H1 (cell line): ENCODE measurements around the gene ADAM12. TPM values are rescaled to one million over a fixed set of nuclear protein-coding genes. Genes with fewer than 3 reads are reported as not detected.

Experiments
- CTCF ChIA-PET: fragments of 300-600 bp; sonication (Branson Sonifier 250); formaldehyde crosslinking; loops from one replicate; lab custom pipeline; 2021; ENCODE audit not compliant: partially characterized antibody; lab: Charles Lee
- POLR2A ChIA-PET: fragments of 300-600 bp; sonication (Branson Sonifier 250); formaldehyde crosslinking; loops from one replicate; lab custom pipeline; 2021; ENCODE audit warnings: inconsistent platforms; ENCODE audit not compliant: partially characterized antibody; lab: Charles Lee
- DNase-seq, 2 experiments: peaks; one replicate each; pipeline versions ENCODE4 v3.0.0 to v3.0.0-alpha.2; 2010 to 2022; ENCODE audit warnings: low spot score in 2 of 2, low read depth in 1 of 2, mixed read lengths in 1 of 2
- FAIRE-seq: peaks from 2 replicates; lab custom pipeline; 2011; peaks lifted over from hg19 to GRCh38; lab: Jason Lieb, UNC
- H2AFZ ChIP-seq: 2 replicates; pipeline ENCODE4 v1.8.1; 2012; ENCODE audit warnings: low read length, inconsistent platforms
- H2AK5ac ChIP-seq: 2 replicates; pipeline ENCODE4 v1.6.1; 2013; ENCODE audit warnings: low read depth, low read length
- H2BK120ac ChIP-seq: replicated peaks from 2 replicates; pipeline ENCODE3; 2013; ENCODE audit warnings: low read depth, low read length, inconsistent platforms
- H2BK12ac ChIP-seq: 2 replicates; pipeline ENCODE4 v1.6.1; 2013; ENCODE audit warnings: low read depth, low read length
- H2BK15ac ChIP-seq: 2 replicates; pipeline ENCODE4 v1.6.1; 2013; ENCODE audit warnings: low read length
- H2BK20ac ChIP-seq: 2 replicates; pipeline ENCODE4 v1.6.1; 2013; ENCODE audit warnings: low read length
- H2BK5ac ChIP-seq: 2 replicates; pipeline ENCODE4 v1.6.1; 2013; ENCODE audit warnings: low read depth, low read length
- H3K14ac ChIP-seq: 2 replicates; pipeline ENCODE4 v1.6.1; 2013; ENCODE audit warnings: inconsistent platforms; ENCODE audit not compliant: insufficient read length
- H3K18ac ChIP-seq: 2 replicates; pipeline ENCODE4 v1.6.1; 2013; ENCODE audit warnings: low read length; ENCODE audit errors: extremely low read depth
- H3K23ac ChIP-seq: 2 replicates; pipeline ENCODE4 v1.6.1; 2013; ENCODE audit warnings: inconsistent platforms; ENCODE audit not compliant: insufficient read length
- H3K23me2 ChIP-seq: 2 replicates; pipeline ENCODE4 v1.6.1; 2013; ENCODE audit warnings: low read depth, low read length
- H3K27ac ChIP-seq: 2 replicates; pipeline ENCODE4 v1.6.1; 2011; ENCODE audit warnings: low read depth, low read length, inconsistent platforms
- H3K27me3 ChIP-seq, 4 experiments: replicated peaks in 1 of 4; 1 replicate in 1 of 4; 2 replicates in 3 of 4; pipeline versions ENCODE4 v1.6.1 to v1.8.1; 2011 to 2013; ENCODE audit warnings: low read length in 3 of 4, mild to moderate bottlenecking in 3 of 4, inconsistent platforms in 2 of 4, mixed read lengths in 2 of 4, moderate library complexity in 1 of 4; ENCODE audit not compliant: control insufficient read depth in 3 of 4, insufficient read depth in 3 of 4; ENCODE audit errors: extremely low read depth in 1 of 4
- H3K36me3 ChIP-seq, 4 experiments: 2 replicates each; pipeline versions ENCODE4 v1.6.1 to v1.8.1; 2011 to 2013; ENCODE audit warnings: mild to moderate bottlenecking in 4 of 4, low read length in 3 of 4, moderate library complexity in 2 of 4, control low read depth in 1 of 4, inconsistent platforms in 1 of 4; ENCODE audit not compliant: insufficient read depth in 4 of 4, control insufficient read depth in 2 of 4
- H3K4ac ChIP-seq: replicated peaks from 2 replicates; pipeline ENCODE3; 2013; ENCODE audit warnings: low read length, low read depth, mixed read lengths, inconsistent platforms; ENCODE audit not compliant: insufficient read length
- H3K4me1 ChIP-seq, 4 experiments: replicated peaks in 1 of 4; 1 replicate in 1 of 4; 2 replicates in 3 of 4; pipeline versions ENCODE4 v1.6.1 to v1.8.1; 2011 to 2013; ENCODE audit warnings: low read length in 3 of 4, inconsistent platforms in 2 of 4, mixed read lengths in 1 of 4; ENCODE audit not compliant: insufficient read depth in 4 of 4, control insufficient read depth in 3 of 4
- H3K4me2 ChIP-seq, 2 experiments: 2 replicates each; pipeline versions ENCODE4 v1.6.1 to v1.8.1; 2011 to 2013; ENCODE audit warnings: low read depth in 2 of 2, low read length in 2 of 2, control low read depth in 1 of 2, inconsistent platforms in 1 of 2, mild to moderate bottlenecking in 1 of 2; ENCODE audit not compliant: insufficient read depth in 1 of 2
- H3K4me3 ChIP-seq, 4 experiments: fragments of 200-600, 300-600 bp in 1 of 4; sonication (generic), shearing (Covaris generic), sonication (Bioruptor Twin) in 1 of 4; 2 replicates each; pipeline versions ENCODE4 v1.5.1 to v1.8.1; 2011 to 2016; ENCODE audit warnings: low read length in 4 of 4, low read depth in 3 of 4, control low read depth in 2 of 4, inconsistent platforms in 2 of 4, mild to moderate bottlenecking in 2 of 4, mixed read lengths in 1 of 4, moderate library complexity in 1 of 4; ENCODE audit not compliant: insufficient read depth in 2 of 4; ENCODE audit errors: extremely low read depth in 1 of 4
- H3K56ac ChIP-seq: replicated peaks from 2 replicates; pipeline ENCODE3; 2013; ENCODE audit warnings: low read depth, mild to moderate bottlenecking, mixed read lengths, low read length, inconsistent platforms; ENCODE audit not compliant: insufficient read length
- H3K79me1 ChIP-seq: 2 replicates; pipeline ENCODE4 v1.6.1; 2013; ENCODE audit warnings: low read depth, low read length, control low read depth
- H3K79me2 ChIP-seq, 2 experiments: 2 replicates each; pipeline versions ENCODE4 v1.6.1 to v1.8.1; 2012 to 2013; ENCODE audit warnings: low read length in 2 of 2, mild to moderate bottlenecking in 2 of 2, inconsistent platforms in 1 of 2; ENCODE audit not compliant: insufficient read depth in 2 of 2, control insufficient read depth in 1 of 2
- H3K9ac ChIP-seq, 4 experiments: replicated peaks in 1 of 4; 1 replicate in 1 of 4; 2 replicates in 3 of 4; pipeline versions ENCODE4 v1.6.1 to v1.8.1; 2011 to 2013; ENCODE audit warnings: low read depth in 3 of 4, low read length in 3 of 4, control low read depth in 2 of 4, mild to moderate bottlenecking in 2 of 4, moderate library complexity in 2 of 4, inconsistent platforms in 1 of 4; ENCODE audit errors: extremely low read depth in 1 of 4
- H3K9me3 ChIP-seq, 2 experiments: 2 replicates each; pipeline versions ENCODE4 v1.6.1 to v1.8.1; 2012 to 2013; ENCODE audit warnings: mild to moderate bottlenecking in 2 of 2, moderate library complexity in 2 of 2, control low read depth in 1 of 2, inconsistent platforms in 1 of 2, low read depth in 1 of 2, low read length in 1 of 2, mixed read lengths in 1 of 2; ENCODE audit not compliant: insufficient read depth in 2 of 2
- H4K20me1 ChIP-seq, 2 experiments: replicated peaks in 1 of 2; 2 replicates each; pipeline versions ENCODE3 to v1.8.1; 2011 to 2013; ENCODE audit warnings: inconsistent platforms in 2 of 2, low read length in 2 of 2, mild to moderate bottlenecking in 1 of 2; ENCODE audit not compliant: insufficient read depth in 2 of 2, control insufficient read depth in 1 of 2
- H4K5ac ChIP-seq: 2 replicates; pipeline ENCODE4 v1.6.1; 2013; ENCODE audit warnings: low read length, low read depth, mixed read lengths, inconsistent platforms; ENCODE audit not compliant: insufficient read length
- H4K8ac ChIP-seq: 2 replicates; pipeline ENCODE4 v1.8.0; 2013; ENCODE audit warnings: mild to moderate bottlenecking, moderate library complexity, low read length, inconsistent platforms; ENCODE audit not compliant: insufficient read depth; ENCODE audit errors: extremely low read depth
- H4K91ac ChIP-seq: replicated peaks from 2 replicates; pipeline ENCODE3; 2013; ENCODE audit warnings: low read length, mixed read lengths, inconsistent platforms; ENCODE audit not compliant: insufficient read length
- RAD21 ChIP-seq, 2 experiments: IDR thresholded peaks in 1 of 2; conservative IDR thresholded peaks in 1 of 2; 2 replicates each; pipeline ENCODE4 v1.6.1; 2011; ENCODE audit warnings: low read depth in 2 of 2, low read length in 2 of 2, improper control_type of control experiment in 1 of 2, inconsistent platforms in 1 of 2, mild to moderate bottlenecking in 1 of 2, moderate library complexity in 1 of 2
- RNF2 ChIP-seq: fragments of 200-900, 300-1000 bp; sonication (generic); IDR thresholded peaks from 2 replicates; pipeline ENCODE4 v1.7.1; 2016; ENCODE audit warnings: borderline replicate concordance, low read depth, mild to moderate bottlenecking, antibody characterized with exemption, low read length; ENCODE audit not compliant: poor library complexity, severe bottlenecking; ENCODE audit errors: missing control alignments
- YY1 ChIP-seq: IDR thresholded peaks from 2 replicates; pipeline ENCODE4 v1.6.1; 2011; ENCODE audit warnings: low read depth, mild to moderate bottlenecking, low read length
- WGBS, 2 experiments: shearing (Covaris generic) in 1 of 2; methylation state at CpG; one replicate each; pipeline versions ENCODE4 v1.1.6 to v1.1.7; 2013 to 2015; ENCODE audit warnings: low lambda C conversion rate in 2 of 2, mixed read lengths in 2 of 2, inconsistent platforms in 1 of 2, low coverage in 1 of 2, missing lambda C conversion rate in 1 of 2; ENCODE audit not compliant: insufficient replicate concordance in 2 of 2, insufficient coverage in 1 of 2, insufficient read length in 1 of 2; ENCODE audit errors: extremely low coverage in 1 of 2, missing lambda C conversion rate in 1 of 2; 5-methylcytosine and 5-hydroxymethylcytosine counted together
- polyA plus RNA-seq, 7 experiments: library from polyadenylated mRNA; depleted of rRNA in 3 of 7; stranded (reverse) in 5 of 7; unstranded in 2 of 7; fragments of >200 nt in 5 of 7; fragments of 200-250 nt in 2 of 7; gene quantifications; 1 replicate in 5 of 7; 2 replicates in 1 of 7; 4 replicates in 1 of 7; pipeline versions ENCODE4 v1.2.1 to v1.2.3, GENCODE V29; 2011 to 2013; ENCODE audit warnings: missing spikeins in 2 of 7, mixed read lengths in 2 of 7
- total RNA-seq: library from RNA; stranded (reverse); fragmentation: NEBNext Ultra II Directional; extraction: Animal tissue kit (Norgen Biotek cat#: 25700); gene quantifications from 2 replicates; pipeline ENCODE4 v1.2.1, GENCODE V29; 2021
- TF ChIP-seq, protein P1 (sequence below), 3 experiments: IDR thresholded peaks; 1 replicate in 2 of 3; 2 replicates in 1 of 3; pipeline versions ENCODE4 v1.5.1 to v1.6.1; 2011; ENCODE audit warnings: low read length in 3 of 3, mild to moderate bottlenecking in 3 of 3, inconsistent platforms in 2 of 3, low read depth in 1 of 3, moderate library complexity in 1 of 3; ENCODE audit not compliant: insufficient read depth in 1 of 3; ENCODE audit errors: control extremely low read depth in 1 of 3

Gene ADAM12
- total and polyA plus RNA-seq, 2 of the 8 experiments (the other 6 are each of a cell fraction or from before 2014, with no cell fraction given) = 0.07 to 0.17 TPM

DNA sequence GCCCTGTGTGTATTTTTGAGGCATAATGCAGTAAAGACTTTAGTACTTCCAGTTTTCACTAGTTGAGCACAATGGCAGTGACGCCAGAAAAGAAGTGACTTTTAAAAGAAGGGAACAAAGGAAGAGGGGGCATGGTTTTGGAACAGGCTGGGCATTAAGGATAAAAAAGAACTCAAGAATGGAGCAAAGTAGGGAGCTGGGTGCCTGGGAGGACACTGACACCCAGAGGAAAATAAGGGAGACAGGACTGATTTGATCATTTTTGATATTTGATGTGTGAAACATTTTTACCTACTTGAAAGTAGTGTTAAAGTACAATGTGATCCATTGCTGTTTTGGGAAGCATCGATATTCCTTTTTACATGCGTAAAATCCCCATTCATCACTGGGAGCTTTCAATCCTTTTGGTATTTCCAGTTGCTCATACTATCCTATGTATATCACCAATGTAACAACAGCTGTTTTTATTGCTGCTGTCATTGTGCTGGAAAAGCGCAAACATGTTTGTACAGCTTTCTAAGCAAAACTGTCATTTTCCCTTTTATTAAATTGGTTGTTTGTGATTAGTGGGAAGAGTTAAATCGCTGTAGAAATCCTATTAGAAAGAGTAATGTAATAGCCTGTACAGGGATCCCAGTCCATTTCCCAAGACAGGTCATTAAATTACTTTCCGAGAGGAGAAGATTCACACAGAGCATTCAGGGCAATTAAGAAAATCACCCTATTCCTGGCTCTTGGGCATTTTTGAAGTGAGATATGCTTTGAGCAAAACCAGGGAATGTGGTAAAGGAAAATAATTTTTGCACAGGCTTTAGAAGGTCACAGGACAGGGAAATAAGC, 85.2 kb downstream of the ADAM12 start:
- H3K79me2 ChIP-seq = no peaks in the 10 kb centered on the region
- DNase-seq = no peak

More for the DNA sequence above, 85.2 kb downstream of the ADAM12 start:
- Histone ChIP-seq H3K4ac (no peak overlapping the region), H3K18ac (no peak overlapping the region), H3K23me2 (no peaks in the 10 kb centered on the region), H3K27ac (no peak overlapping the region), H3K36me3 (no peaks in the 10 kb centered on the region), H2AFZ (no peak overlapping the region), H3K4me1 (peaks cover 0 to 2% (median 0%) of the 10 kb centered on the region in 4 experiments; a peak in 1 of 7 replicates), H2BK15ac (no peak overlapping the region), H4K5ac (no peak overlapping the region), H4K8ac (no peak overlapping the region), H3K9ac (no peak overlapping the region), H3K23ac (no peak overlapping the region), H3K79me1 (no peaks in the 10 kb centered on the region), H2AK5ac (no peak overlapping the region), H3K14ac (no peak overlapping the region), H3K56ac (no peak overlapping the region), H4K20me1 (no peaks in the 10 kb centered on the region), H3K4me2 (no peak overlapping the region), H2BK5ac (no peak overlapping the region), H3K27me3 (no peaks in the 10 kb centered on the region; a peak in 1 of 7 replicates), H2BK20ac (no peak overlapping the region), H2BK12ac (no peak overlapping the region), H4K91ac (no peak overlapping the region), H3K4me3 (no peak overlapping the region), H3K9me3 (no peaks in the 10 kb centered on the region), H2BK120ac (no peak overlapping the region)
- FAIRE-seq = no peak
- CTCF ChIA-PET = interaction anchor here (0.7 to 1.4 kb wide), 3 partner anchors 12 to 167 kb away, joined by 3 to 5 read pairs (median 5); no protein-coding TSS in a partner anchor
- WGBS, 2 experiments = 83% methylated on average over 6 of the region's 6 CpGs; no CpG with 5 or more reads in 1 of the 2 experiments
- TF ChIP-seq, protein P1, sequence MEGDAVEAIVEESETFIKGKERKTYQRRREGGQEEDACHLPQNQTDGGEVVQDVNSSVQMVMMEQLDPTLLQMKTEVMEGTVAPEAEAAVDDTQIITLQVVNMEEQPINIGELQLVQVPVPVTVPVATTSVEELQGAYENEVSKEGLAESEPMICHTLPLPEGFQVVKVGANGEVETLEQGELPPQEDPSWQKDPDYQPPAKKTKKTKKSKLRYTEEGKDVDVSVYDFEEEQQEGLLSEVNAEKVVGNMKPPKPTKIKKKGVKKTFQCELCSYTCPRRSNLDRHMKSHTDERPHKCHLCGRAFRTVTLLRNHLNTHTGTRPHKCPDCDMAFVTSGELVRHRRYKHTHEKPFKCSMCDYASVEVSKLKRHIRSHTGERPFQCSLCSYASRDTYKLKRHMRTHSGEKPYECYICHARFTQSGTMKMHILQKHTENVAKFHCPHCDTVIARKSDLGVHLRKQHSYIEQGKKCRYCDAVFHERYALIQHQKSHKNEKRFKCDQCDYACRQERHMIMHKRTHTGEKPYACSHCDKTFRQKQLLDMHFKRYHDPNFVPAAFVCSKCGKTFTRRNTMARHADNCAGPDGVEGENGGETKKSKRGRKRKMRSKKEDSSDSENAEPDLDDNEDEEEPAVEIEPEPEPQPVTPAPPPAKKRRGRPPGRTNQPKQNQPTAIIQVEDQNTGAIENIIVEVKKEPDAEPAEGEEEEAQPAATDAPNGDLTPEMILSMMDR (IDR thresholded peaks at IDR 0.05; ENCODE audit: control extremely low read depth in 1 of 3, insufficient read depth in 1 of 3, low read depth in 1 of 3, low read length in 3 of 3) = peak in 2 of 3 experiments; percentile 27 to 35; a peak in 2 of 4 replicates
- no peak for TF ChIP-seq RNF2
- TF ChIP-seq YY1 = no peak
- peak; percentile 69 to 72 for TF ChIP-seq RAD21 (IDR thresholded peaks at IDR 0.05 in 1 of 2, conservative IDR thresholded peaks at IDR 0.05 in 1 of 2; ENCODE audit: low read depth in 2 of 2, low read length in 2 of 2)
- POLR2A ChIA-PET = no interaction called here
